HG03039 (cell line): ENCODE data around the gene NGEF.
A peak's percentile ranks its signal among the peaks of the same experiment; 100 is the strongest.
"Not testable (repeated sequence)": the region's sequence is repeated elsewhere in the genome, so short reads cannot be mapped to it uniquely, and the experiment has no call there.

Experiments
- ATAC-seq: cut with Tn5 transposase; IDR thresholded peaks from one replicate; pipeline ENCODE4 v1.9.1; 2021; ENCODE audit warnings: mild to moderate bottlenecking, moderate library complexity; ENCODE audit not compliant: unreplicated experiment

Gene NGEF, protein sequence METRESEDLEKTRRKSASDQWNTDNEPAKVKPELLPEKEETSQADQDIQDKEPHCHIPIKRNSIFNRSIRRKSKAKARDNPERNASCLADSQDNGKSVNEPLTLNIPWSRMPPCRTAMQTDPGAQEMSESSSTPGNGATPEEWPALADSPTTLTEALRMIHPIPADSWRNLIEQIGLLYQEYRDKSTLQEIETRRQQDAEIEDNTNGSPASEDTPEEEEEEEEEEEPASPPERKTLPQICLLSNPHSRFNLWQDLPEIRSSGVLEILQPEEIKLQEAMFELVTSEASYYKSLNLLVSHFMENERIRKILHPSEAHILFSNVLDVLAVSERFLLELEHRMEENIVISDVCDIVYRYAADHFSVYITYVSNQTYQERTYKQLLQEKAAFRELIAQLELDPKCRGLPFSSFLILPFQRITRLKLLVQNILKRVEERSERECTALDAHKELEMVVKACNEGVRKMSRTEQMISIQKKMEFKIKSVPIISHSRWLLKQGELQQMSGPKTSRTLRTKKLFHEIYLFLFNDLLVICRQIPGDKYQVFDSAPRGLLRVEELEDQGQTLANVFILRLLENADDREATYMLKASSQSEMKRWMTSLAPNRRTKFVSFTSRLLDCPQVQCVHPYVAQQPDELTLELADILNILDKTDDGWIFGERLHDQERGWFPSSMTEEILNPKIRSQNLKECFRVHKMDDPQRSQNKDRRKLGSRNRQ

DNA sequence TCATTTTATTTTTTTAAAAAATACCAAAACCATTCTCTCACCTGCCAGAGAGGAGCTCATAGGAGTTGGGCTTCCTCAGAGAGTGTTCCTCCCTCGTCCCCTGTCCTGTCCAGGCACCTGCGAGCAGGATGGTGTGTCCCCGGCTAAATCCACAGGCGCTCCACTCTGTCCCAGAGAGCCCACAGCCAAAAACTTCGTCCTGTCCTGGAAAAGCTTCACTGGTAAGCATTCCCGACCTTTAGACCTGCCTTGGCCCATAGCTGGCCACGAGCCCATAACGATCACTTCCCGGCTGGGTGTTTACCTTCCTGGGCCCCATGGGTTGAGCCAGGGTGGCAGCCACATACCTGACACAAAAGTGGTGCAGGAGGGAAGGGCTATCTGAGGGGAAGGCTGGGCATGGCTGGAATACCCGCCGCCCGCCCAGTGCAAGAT is at the start of gene NGEF:
TSS of gene NGEF (minus strand) at position 230 of the 435 bp plus-strand sequence. CDS start 38,366 bp downstream, outside the sequence.
- ATAC-seq = no peak

DNA sequence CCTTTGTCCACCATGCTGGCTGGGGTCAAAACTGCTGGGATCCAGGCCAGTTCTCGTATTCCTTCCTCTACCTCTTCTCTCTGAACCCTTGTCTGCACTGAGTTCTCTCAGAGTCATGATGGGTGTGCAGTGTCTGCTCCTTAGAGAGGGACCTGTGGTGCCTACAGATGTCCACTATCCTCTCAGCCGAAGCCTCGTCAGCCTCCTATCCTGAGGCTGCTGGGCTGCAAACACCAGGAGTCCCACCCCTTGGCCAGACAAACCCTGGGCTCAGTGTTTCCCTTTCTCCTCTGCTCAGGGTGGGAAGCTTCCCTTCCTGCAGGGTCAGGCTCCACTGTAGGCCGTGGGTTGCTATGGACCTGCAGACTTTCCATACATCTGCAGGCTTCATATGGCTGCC is 49.4 kb upstream of the NGEF start:
- ATAC-seq = no peak

DNA sequence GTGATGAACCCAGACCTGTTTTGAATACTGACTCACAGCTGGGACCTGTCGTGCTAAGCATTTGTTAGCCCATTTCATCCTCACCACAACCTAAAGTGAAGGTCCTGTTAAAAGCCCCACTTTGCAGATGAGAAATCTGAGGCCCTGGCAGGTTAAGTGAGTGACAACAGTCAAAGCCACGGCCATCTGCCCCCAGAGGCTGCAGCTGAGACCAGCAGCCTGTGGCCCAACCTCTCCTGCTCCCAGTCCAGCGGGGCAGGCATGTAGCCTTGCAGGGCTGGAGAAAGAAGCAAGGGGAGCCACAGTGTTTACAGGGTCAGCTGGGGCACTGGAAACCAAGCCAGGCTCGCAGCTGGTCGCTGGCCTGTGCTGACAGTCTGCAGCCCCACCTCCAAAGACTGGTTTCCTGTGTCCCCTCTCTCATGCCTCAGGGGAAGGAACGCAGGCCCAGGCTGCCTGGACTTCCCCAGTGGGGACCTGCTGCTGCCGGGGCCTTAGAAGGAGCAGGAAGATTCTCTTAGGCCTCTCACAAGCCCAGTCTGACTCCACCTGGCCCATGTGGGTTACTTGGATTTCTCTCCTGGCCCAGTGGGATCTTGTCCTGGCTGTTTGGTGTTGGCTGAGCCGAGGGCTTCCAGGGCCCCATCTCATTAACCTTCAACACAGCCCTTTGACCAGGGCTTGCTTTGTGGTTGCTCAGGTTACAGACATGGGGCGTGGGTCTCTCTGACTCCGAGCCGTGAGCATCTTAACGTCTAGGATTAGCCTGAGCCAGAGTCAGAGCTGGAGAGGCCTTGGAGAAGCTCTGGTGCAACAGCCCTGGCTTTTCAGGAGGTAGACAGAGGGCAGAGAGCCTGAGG is 48.8 kb upstream of the NGEF start:
- peak; percentile 21 for ATAC-seq

DNA sequence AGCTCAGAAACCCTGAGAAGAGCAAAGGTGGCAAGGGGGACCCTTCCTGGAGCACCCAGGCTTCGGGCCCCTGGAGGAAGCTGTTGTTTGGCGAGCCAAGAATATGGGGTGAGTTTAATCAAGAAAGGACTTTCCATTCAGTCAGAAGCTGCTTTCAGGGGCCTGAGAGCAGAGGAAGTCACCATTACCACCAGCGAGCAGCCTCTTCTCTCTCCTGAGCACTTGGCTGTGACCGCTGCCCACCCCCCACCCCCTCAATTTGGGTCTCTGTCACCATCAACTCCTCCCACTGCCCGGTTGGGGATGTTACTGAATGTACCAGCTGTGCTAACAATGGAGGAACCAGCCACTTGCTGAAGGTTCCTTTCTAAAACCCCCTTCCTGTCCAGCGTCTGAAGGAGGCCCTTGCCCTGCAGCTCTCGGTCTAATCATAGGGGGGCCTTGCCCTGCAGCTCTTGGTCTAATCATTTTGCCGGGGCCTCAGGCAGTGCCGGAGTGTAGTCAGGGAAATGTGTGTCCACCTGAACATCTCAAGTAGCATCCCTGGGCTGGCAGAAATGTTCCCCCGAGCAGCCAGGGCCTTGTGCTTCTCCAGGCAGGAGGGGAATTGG is 48.0 kb upstream of the NGEF start:
- peak; percentile 8 for ATAC-seq

DNA sequence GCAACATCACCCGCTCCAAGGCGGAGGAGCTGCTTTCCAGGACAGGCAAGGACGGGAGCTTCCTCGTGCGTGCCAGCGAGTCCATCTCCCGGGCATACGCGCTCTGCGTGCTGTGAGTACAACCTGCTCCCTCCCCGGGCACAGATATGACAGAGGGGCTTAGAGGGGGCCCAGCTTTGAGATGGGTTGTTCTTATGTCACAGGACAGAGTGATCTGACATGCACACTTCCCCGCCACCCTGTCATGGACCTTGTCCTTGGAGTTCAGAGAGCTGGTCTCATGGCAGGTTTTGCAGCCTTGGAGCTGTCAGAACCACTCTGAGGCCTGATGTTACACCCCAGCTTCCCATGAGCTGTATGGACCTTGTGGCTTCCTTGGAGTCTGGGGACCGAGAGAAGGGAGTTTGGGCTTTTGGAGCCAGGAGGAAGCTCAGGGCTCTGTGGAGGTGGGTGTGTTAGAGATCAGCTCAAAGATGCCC is 47.5 kb upstream of the NGEF start:
- no peak for ATAC-seq

DNA sequence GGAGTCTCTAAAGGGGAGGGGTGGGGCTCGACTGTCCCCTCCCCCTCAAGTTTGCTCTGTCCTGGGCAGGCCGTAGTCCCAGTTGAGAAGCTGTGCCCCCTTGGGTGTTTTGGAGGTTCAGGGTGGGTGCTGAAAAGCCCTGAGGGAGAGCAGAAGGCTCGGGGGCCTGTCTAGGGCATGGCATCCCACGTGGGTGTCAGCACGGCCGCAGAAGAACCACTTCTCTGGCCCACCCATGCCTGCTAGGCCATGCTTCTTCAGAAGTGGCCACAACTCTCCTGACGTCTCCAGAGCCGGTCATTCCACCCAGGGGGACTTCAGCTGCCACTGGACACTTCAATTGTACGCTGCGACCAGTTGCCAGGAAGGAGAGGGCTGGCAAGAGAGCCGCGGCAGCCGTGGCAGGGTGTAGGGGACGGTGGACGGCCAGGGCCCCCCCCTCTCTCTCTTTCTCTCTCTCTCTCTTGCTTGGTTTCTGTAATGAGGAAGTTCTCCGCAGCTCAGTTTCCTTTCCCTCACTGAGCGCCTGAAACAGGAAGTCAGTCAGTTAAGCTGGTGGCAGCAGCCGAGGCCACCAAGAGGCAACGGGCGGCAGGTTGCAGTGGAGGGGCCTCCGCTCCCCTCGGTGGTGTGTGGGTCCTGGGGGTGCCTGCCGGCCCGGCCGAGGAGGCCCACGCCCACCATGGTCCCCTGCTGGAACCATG is 46.9 kb upstream of the NGEF start, which contains the start of gene INPP5D:
TSS of gene INPP5D (plus strand) at position 546 of the 704 bp plus-strand sequence. CDS start at position 683, 137 bp downstream.
- peak; percentile 36 for ATAC-seq

DNA sequence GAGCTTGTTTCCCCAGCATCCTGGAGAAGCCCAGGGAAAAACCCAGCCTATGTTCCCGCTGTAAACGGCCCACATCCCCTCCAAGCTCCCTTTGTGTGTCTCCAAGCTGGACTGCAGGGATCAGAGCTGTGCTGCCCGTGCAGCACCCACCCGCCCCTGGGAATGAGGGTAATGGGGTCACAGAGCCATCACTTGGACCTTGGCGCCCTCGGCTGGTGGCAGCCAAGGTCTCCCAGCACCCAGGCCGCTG is 46.4 kb upstream of the NGEF start:
- no peak for ATAC-seq

DNA sequence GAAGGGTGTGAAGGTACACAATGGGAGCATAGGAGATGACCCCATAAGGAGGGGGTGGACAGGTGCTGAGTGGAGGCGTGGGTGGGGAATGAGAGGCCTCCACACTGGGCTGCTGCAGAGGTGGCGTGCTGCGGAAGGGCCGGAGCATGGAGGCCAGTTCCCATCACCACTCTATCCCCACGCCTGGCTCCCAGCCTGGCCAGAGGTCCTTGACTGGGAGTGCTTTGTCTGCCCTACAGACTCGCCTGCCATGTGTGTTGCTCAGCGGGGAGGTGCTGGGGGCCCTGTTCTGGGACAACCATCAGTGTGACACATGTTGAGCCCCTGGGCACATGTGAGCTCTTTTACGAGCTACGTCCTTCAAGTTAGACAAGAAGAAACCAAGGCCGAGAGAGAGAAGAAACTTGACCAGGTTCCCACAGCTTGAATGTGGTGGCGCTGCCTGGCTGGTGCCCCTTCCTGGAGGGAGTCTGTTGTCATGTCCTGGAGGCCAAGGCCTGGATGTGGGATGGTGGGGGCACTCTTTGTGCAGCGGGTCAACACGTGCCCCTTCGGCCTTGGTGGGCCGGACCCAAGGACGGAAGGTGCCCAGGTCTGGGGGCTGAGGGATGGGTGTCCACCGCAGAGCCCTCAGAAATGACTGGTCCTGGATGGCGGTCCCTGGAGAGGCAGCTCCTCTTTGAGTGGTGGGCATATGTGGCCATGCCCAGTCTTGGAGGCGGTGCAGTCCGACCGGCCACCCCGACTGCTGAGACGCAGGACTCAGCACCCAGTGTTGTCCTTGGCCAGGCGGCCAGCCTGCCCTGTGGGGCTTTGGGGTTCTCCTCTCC is 45.9 kb upstream of the NGEF start:
- no peak for ATAC-seq

DNA sequence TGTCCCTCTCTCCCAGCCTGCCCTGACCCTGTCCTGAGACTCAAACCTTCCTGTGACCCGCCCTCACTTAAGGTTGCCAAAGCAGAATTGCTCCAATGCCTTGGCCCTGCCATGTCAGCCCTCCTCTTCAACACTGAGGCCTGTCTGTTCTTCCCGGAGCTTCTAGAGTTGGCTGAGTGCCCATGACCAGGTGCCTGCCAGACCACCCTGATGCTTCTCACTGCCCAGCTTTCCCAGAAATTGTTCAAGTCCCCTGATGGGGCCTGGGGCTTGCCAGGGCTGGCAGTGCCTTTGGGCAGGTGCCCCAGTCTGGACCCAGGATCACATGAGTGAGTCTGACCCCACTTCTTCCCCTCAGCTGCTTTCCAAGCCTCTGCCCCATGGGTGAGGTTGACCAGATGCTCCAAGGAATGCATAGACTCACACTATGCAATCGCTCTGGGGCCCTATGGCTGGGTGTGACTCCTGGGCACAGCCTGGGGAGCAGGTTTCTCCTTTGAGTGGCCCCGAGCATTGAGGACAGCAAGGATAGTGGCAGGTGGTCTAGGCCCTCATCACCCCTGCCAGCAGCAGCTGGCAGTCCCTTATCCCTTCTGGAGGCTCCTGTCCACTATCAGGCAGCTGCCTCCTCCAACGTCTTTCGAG is 44.0 kb upstream of the NGEF start:
- ATAC-seq = no peak

DNA sequence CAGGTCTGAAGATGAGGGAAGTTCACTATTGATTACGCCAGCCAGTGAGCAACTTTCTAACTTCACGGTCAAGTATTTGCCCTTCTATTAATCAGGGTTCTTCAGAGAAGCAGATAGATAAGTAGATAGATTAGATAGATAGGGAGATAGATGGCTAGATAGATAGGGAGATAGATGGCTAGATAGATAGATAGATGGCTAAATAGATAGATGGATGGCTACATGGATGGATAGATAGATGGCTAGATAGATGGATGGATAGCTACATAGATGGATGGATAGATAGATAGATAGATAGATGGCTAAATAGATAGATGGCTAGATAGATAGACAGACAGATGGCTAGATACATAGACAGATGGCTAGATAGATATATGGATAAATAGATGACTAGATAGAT is 42.3 kb upstream of the NGEF start:
- ATAC-seq = no peak

DNA sequence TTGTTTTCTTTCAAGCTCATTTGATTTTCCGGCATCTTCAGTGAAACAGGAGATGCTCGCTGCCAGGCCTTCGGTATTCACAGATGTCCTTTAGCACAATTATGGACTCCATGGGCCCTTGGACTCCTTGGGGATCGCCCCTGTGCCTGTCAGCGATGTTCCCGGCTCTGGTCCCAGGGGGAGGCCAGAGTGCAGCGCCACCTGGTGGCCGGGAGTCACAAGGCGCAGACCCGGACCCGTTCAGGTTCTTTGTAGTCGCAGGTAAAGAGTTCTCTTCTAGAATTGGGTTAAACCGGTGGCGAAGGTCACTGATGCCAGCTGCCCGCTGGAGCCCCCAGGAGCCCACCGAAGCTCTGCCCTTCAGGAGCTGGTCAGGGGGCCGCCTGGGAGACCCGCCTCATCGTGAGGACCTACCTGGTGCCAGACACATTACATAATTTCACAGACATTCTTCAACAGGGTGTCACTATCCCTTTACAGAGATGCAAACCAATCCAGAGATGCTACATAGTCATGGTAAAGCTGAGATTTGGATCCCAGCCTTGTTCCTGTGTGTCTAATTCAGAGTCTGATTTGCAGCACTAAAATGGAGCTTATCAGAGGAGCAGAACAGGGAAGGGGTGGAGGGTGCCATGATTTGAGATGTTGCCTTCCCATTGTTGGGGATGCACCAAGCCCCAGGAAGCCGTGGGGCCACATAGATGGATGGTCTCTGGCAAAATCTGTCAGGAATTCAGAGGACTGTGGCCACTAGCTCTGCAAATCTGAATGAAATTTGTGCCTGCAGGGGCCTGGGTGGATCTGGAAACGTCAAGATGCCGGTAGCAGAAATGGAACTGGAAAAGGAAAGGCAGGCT is 41.1 kb upstream of the NGEF start:
- ATAC-seq = no peak

DNA sequence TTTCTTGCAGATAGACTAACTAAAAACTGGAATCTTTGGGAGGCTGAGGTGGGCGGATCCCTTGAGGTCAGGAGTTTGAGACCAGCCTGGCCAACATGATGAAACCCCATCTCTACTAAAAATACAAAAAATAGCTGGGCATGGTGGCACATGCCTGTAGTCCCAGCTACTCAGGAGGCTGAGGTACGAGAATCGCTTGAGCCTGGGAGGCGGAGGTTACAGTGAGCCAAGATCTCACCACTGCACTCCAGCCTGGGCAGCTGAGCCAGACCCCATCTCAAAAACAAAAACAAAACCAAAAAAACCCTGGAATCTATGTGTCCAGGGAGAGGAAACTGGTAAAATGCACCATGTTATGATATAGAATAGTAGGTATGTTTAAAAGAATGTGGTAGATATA is 39.5 kb upstream of the NGEF start:
- not testable (repeated sequence) for ATAC-seq

DNA sequence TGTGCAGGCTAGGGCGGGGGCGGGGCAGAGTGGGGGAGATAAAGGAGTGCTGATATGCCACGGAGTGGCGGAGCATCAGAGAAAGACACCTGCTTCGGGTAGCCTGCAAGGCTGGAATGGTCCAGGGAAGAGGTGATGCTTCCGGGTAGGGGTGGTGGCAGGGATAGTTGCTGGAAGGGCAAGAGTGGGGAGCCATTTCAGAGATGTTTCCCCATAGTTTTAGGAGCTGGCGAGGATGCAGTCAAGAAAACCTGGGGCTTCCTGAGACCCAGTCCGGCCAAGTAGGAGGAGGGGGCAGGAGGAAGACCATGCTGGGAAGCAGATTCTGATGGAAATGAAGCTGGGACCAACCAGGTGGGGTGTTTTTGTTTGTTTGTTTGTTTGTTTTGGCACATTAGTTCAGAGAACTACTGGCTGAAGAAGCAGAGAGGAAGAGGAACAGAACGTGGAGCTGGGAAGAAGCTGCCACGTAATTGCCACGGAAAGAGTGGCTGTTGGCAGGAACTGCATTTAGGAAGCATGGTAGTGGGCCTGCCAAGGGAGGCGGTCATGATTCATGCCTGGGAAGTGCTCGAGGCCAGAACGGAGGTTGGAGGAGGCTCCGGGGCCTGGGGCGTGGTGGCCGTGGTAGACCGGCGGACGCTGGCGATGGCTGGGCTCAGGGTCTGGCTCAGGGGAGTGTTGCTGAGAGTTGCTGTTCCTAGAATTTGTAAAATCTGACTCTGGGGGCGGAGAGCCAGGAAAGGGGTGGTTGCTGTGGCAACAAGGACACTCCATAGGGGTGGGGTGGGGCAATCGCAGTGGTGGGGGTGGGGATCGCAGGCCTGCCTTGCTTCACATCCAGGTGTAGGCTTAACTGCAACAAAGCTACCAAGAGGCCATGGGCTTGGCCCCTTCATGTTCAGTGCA is 38.4 kb upstream of the NGEF start:
- ATAC-seq = no peak

DNA sequence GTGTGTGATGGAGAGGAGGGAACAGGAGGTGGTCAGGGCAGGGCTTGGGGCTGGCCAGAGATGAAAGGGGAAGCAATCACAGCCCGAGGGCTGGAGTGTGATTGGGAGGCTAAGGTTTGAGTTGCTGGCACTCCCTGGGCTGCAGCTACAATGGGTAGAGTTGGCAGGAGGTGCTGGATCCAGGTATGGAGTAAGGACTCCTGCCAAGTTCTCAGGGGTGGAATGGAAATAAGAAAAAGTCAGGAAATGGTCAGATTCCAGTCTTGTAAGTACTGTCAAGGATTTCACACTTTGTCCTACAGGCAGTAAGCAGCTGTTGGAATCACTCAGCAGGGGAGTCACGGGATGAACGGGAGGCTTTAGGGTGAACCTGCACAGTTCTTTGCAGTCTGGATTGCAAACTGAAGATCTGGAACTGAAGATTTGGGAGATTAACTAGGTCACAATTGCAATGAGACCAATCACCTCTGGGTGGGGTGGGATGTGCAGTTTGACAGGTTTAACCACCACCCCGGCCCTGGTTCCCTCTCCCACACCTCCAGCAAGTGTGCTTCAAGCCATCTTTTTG is 36.2 kb upstream of the NGEF start:
- ATAC-seq = no peak

DNA sequence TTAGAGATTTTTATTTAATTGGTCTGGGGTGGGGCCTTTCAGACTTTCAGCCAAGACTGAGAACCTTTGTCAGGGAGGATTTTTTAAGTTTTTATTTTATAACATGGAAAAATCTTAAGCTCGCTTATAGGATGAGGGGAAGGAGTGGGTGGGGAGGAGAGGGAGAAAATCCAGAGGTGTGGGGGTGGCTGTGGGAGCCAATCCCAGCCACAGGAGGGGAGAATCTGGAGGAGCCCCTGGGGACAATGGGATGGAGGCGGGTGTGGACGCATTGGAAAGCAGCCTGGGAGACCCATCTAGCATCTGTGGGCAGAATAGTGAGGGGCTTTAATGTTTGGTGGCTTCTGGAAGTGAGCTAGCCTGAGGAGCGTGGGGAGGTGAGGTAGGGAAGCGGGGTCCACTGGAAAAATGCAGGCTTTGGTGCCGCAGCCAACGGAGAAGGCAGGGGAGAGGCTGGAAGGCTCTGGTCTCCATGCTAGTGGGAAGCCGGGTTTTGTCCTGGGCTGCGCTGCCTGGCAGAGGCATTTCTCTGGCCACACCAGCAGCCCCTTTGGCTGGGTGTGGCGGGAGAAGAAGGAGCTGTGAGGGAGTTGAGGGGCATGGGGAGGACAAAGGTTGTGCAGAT is 35.6 kb upstream of the NGEF start:
- no peak for ATAC-seq

DNA sequence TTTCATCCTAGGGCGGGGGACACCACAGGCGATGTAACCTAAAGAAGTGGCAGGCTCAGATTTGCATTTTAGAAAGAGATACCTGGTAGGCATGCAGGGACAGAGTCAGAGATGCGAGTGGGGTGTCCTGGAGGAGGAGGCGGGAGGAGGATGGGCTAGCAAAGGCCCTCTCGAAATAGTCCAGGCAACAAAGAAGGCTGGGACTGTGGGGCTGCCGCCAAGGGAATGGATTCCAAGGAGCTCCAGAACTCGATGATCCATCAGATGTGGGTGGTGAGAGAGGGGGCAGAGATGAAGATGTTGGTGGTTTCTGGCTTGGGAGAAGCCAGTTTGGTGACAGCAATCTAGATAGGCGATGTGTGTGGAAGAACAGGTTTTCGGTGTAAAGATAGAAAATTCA is 34.6 kb upstream of the NGEF start:
- no peak for ATAC-seq
